HG03378 (cell line): ENCODE results near the gene LDB1.

Experiments used
- ATAC-seq: cut with Tn5 transposase; IDR thresholded peaks from one replicate; pipeline ENCODE4 v1.9.1; 2021; ENCODE audit warnings: mild to moderate bottlenecking, moderate library complexity; ENCODE audit not compliant: unreplicated experiment

LDB1 gene

GRCh38 chr10:102065561-102066398 lies 54.4 kb downstream of the LDB1 start:
- ATAC-seq, result peak; percentile 20

DNA sequence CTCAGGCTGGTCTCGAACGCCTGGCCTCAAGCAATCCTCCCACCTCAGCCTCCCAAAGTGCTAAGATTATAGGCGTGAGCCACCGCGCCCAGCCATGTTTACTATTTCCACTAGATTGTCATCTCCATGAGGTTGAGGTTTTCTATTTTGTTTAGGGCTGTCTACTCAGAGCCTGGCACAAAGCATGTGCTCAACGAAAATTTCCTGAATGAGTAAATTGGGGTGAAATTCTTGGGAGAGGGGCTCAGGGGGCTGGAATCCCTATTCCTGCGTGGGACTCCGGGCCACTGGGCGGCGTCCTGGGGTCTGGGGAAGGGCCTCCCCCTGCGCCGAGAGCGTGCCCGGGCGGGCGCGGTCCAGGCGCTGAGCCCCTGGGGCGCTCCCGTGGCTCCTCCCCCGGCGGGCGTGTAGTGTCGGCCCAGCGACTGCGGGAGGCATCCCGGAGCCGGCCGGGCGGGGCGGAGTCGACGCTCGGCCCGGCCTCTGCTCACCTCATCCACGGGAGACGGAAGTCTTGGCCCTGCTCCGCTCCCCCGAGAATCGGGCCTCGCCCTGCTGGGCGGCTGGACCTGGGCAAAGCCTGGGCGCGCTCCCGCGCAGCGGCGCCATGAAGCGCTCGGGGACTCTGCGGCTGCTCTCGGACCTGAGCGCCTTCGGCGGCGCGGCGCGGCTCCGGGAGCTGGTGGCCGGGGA lies 55.2 kb downstream of the LDB1 start, which contains the start of gene HPS6:
Gene HPS6 (plus strand): TSS at position 482 of the 693 bp plus-strand sequence. CDS start 126 bp downstream, at position 608.
- peak; percentile 77 for ATAC-seq

DNA sequence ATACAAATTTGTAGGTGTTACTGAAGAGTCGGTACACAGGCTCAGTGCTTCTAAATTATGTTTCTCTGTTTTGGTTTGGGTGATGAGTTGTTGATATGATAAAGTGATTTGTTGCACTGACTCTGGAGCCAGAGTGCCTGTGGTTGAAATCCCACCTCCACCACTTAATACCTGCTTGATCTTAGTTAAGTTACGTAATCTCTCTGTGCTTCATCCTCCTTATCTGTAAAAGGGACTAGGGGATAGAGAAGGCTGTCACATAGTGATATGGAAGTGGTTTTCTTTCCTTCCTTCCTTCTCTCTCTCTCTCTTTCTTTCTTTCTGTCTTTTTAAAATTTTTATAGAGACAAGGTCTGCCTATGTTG lies 55.7 kb downstream of the LDB1 start:
- no peak for ATAC-seq

GRCh38 chr10:102059987-102060386 lies 60.2 kb downstream of the LDB1 start:
- no peak for ATAC-seq
